HepG2 (cell line): ENCODE results near the gene CNTNAP1. TPM values are rescaled to one million over a fixed set of nuclear protein-coding genes. Genes with fewer than 3 reads are reported as not detected.
A peak's percentile ranks its signal among the peaks of the same experiment; 100 is the strongest.

ENCODE experiments used
- ATF7 ChIP-seq, 2 experiments: fragments of 450-650 bp in 1 of 2; sonication (generic) in 1 of 2; formaldehyde crosslinking in 1 of 2; IDR thresholded peaks; 2 replicates each; pipeline versions ENCODE4 v1.4.0 to v1.6.1; 2016 to 2020; ENCODE audit warnings: antibody characterized with exemption in 1 of 2, mild to moderate bottlenecking in 1 of 2, missing genetic modification reagents in 1 of 2
- ETV5 ChIP-seq: IDR thresholded peaks from 2 replicates; pipeline ENCODE4 v1.6.1; 2018; ENCODE audit warnings: missing biosample characterization, missing genetic modification reagents, inconsistent platforms, borderline replicate concordance
- FOSL1 ChIP-seq: sonication (generic); formaldehyde crosslinking; IDR thresholded peaks from 2 replicates; pipeline ENCODE4 v1.9.0; 2021; ENCODE audit warnings: missing genetic modification reagents, borderline replicate concordance
- HOXD1 ChIP-seq: sonication (generic); formaldehyde crosslinking; IDR thresholded peaks from 2 replicates; pipeline ENCODE4 v1.5.0; 2020; ENCODE audit warnings: missing genetic modification reagents
- PHF8 ChIP-seq: sonication (generic); formaldehyde crosslinking; IDR thresholded peaks from 2 replicates; pipeline ENCODE4 v1.5.0; 2020; ENCODE audit warnings: missing genetic modification reagents
- RORA ChIP-seq: sonication (generic); formaldehyde crosslinking; IDR thresholded peaks from 2 replicates; pipeline ENCODE4 v1.5.0; 2020; ENCODE audit warnings: mild to moderate bottlenecking, missing genetic modification reagents, moderate library complexity
- SOX5 ChIP-seq: IDR thresholded peaks from 2 replicates; pipeline ENCODE4 v1.6.1; 2016; ENCODE audit warnings: borderline replicate concordance
- ZMYM3 ChIP-seq: sonication (generic); formaldehyde crosslinking; IDR thresholded peaks from 2 replicates; pipeline ENCODE4 v1.5.1; 2020; ENCODE audit warnings: mild to moderate bottlenecking, missing genetic modification reagents
- ZNF101 ChIP-seq: sonication (generic); formaldehyde crosslinking; IDR thresholded peaks from 2 replicates; pipeline ENCODE4 v1.4.0; 2020; ENCODE audit warnings: mild to moderate bottlenecking, low read depth, missing genetic modification reagents, borderline replicate concordance
- ZNF256 ChIP-seq: sonication (generic); formaldehyde crosslinking; conservative IDR thresholded peaks from 2 replicates; pipeline ENCODE4 v1.4.0; 2020; ENCODE audit warnings: missing genetic modification reagents
- ZNF335 ChIP-seq: sonication (generic); formaldehyde crosslinking; IDR thresholded peaks from 2 replicates; pipeline ENCODE4 v1.4.0; 2020; ENCODE audit warnings: missing genetic modification reagents
- ZNF619 ChIP-seq: sonication (generic); formaldehyde crosslinking; IDR thresholded peaks from 2 replicates; pipeline ENCODE4 v1.4.0; 2020; ENCODE audit warnings: mild to moderate bottlenecking, missing genetic modification reagents
- ZSCAN31 ChIP-seq: sonication (generic); formaldehyde crosslinking; IDR thresholded peaks from 2 replicates; pipeline ENCODE4 v1.5.0; 2020; ENCODE audit warnings: low read depth, mild to moderate bottlenecking, missing genetic modification reagents
- polyA plus RNA-seq, 8 experiments: library from polyadenylated mRNA; depleted of rRNA in 3 of 8; stranded (reverse) in 7 of 8; unstranded in 1 of 8; fragments of >200 nt; fragmentation: Illumina TruSeq in 4 of 8; extraction: Trizol in 4 of 8; gene quantifications; 2 replicates each; pipeline versions ENCODE4 v1.2.1 to v1.2.3, GENCODE V29; 2011 to 2016; ENCODE audit warnings: low read depth in 4 of 8, missing spikeins in 1 of 8, mixed read lengths in 1 of 8; ENCODE audit not compliant: insufficient read depth in 1 of 8
- total RNA-seq, 5 experiments: library from RNA; depleted of rRNA; stranded (reverse); fragments of >200 nt; fragmentation: Illumina TruSeq; extraction: Trizol; gene quantifications; 2 replicates each; pipeline ENCODE4 v1.2.3, GENCODE V29; 2016; ENCODE audit warnings: low read depth in 1 of 5
- TF ChIP-seq, protein P1 (sequence below): sonication (generic); formaldehyde crosslinking; IDR thresholded peaks from 2 replicates; pipeline ENCODE4 v1.9.0; 2021; ENCODE audit warnings: missing genetic modification reagents, mild to moderate bottlenecking, borderline replicate concordance
- TF ChIP-seq, protein P2 (sequence below): sonication (generic); formaldehyde crosslinking; IDR thresholded peaks from 2 replicates; pipeline ENCODE4 v1.8.1; 2023; ENCODE audit warnings: missing genetic modification reagents, inconsistent platforms, borderline replicate concordance
- TF ChIP-seq, protein P3 (sequence below): sonication (generic); formaldehyde crosslinking; IDR thresholded peaks from 2 replicates; pipeline ENCODE4 v1.8.1; 2023; ENCODE audit warnings: mild to moderate bottlenecking, inconsistent platforms, moderate library complexity, missing genetic modification reagents, borderline replicate concordance
- TF ChIP-seq, protein P4 (sequence below): sonication (generic); formaldehyde crosslinking; IDR thresholded peaks from 2 replicates; pipeline ENCODE4 v1.5.1; 2020; ENCODE audit warnings: mild to moderate bottlenecking, missing genetic modification reagents, borderline replicate concordance

CNTNAP1 gene
- total and polyA plus RNA-seq, 2 of the 13 experiments (the other 11 are each of a cell fraction or from before 2014, with no cell fraction given): 4.5 to 7.7 TPM

DNA sequence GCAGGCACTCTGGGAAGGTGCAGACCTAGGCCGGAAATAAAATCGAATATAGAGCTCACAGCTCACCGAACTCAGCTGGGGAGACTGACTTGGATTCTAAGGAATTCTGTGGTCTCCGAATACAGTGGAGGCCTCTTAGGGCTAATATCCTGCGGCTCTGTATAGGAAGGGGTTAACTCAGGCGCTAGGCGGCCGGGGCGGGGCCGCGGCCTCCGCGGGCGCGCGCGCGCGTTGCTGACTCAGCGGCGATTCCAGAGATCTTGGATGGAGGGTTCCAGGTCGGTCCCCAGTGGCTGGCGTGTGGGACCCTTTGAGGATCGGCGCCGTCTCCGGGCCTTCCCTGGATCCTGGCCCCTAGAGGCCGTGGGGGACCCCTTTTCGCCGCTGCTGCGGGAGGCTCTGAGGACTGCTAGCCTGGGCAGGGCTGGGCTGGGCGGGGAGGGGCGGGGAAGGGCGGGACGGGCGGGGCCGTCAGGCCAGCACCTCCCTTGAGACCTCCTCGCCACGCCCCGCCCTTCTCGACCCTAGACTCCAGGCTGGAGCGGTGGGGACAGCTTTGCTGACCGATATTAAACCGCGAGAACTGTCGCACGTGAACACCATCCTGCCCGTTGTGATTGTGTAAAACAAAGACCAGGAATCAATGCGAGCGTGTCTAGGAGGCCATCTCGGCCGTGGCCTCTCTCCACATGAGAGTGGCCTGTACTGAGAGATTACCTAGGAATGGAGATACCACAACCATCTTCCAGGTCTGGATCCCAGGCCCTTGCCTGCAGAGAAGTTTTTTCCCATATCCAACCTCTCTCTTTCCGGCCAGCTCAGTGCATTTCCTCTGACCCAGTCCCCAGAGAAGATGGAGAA is 4.2 kb upstream of the CNTNAP1 start (continued):
- TF ChIP-seq ZNF256 (CRISPR knock-in tag) (0 out of 2 replicates have a peak, but pooled peaks have one; percentile 16), SOX5 (CRISPR knock-in tag) (peak; percentile 95), ATF7 (IDR thresholded peaks at IDR 0.05) (no peak), ATF7 (CRISPR knock-in tag; IDR thresholded peaks at IDR 0.05) (no peak), RORA (no peak), PHF8 (CRISPR knock-in tag) (peak; percentile 71), ZMYM3 (CRISPR knock-in tag) (0 out of 2 replicates have a peak, but pooled peaks have one; percentile 31), ZNF335 (CRISPR knock-in tag) (no peak), ZSCAN31 (CRISPR knock-in tag) (no peak), HOXD1 (CRISPR knock-in tag) (no peak; the same call in none of the 2 replicates), ETV5 (peak; percentile 61; the same call in 1 of the 2 replicates), FOSL1 (CRISPR knock-in tag) (no peak; the same call in 1 of the 2 replicates), ZNF101 (CRISPR knock-in tag) (no peak), ZNF619 (no peak)
- TF ChIP-seq, protein P1, sequence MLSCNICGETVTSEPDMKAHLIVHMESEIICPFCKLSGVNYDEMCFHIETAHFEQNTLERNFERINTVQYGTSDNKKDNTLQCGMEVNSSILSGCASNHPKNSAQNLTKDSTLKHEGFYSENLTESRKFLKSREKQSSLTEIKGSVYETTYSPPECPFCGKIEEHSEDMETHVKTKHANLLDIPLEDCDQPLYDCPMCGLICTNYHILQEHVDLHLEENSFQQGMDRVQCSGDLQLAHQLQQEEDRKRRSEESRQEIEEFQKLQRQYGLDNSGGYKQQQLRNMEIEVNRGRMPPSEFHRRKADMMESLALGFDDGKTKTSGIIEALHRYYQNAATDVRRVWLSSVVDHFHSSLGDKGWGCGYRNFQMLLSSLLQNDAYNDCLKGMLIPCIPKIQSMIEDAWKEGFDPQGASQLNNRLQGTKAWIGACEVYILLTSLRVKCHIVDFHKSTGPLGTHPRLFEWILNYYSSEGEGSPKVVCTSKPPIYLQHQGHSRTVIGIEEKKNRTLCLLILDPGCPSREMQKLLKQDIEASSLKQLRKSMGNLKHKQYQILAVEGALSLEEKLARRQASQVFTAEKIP (CRISPR knock-in tag): no peak
- TF ChIP-seq, protein P2, sequence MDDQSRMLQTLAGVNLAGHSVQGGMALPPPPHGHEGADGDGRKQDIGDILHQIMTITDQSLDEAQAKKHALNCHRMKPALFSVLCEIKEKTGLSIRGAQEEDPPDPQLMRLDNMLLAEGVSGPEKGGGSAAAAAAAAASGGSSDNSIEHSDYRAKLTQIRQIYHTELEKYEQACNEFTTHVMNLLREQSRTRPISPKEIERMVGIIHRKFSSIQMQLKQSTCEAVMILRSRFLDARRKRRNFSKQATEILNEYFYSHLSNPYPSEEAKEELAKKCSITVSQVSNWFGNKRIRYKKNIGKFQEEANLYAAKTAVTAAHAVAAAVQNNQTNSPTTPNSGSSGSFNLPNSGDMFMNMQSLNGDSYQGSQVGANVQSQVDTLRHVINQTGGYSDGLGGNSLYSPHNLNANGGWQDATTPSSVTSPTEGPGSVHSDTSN (CRISPR knock-in tag): 0 out of 2 replicates have a peak, but pooled peaks have one; percentile 30
- TF ChIP-seq, protein P3, sequence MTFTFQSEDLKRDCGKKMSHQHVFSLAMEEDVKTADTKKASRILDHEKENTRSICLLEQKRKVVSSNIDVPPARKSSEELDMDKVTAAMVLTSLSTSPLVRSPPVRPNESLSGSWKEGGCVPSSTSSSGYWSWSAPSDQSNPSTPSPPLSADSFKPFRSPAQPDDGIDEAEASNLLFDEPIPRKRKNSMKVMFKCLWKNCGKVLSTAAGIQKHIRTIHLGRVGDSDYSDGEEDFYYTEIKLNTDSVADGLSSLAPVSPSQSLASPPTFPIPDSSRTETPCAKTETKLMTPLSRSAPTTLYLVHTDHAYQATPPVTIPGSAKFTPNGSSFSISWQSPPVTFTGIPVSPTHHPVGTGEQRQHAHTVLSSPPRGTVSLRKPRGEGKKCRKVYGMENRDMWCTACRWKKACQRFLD (CRISPR knock-in tag): no peak
- TF ChIP-seq, protein P4, sequence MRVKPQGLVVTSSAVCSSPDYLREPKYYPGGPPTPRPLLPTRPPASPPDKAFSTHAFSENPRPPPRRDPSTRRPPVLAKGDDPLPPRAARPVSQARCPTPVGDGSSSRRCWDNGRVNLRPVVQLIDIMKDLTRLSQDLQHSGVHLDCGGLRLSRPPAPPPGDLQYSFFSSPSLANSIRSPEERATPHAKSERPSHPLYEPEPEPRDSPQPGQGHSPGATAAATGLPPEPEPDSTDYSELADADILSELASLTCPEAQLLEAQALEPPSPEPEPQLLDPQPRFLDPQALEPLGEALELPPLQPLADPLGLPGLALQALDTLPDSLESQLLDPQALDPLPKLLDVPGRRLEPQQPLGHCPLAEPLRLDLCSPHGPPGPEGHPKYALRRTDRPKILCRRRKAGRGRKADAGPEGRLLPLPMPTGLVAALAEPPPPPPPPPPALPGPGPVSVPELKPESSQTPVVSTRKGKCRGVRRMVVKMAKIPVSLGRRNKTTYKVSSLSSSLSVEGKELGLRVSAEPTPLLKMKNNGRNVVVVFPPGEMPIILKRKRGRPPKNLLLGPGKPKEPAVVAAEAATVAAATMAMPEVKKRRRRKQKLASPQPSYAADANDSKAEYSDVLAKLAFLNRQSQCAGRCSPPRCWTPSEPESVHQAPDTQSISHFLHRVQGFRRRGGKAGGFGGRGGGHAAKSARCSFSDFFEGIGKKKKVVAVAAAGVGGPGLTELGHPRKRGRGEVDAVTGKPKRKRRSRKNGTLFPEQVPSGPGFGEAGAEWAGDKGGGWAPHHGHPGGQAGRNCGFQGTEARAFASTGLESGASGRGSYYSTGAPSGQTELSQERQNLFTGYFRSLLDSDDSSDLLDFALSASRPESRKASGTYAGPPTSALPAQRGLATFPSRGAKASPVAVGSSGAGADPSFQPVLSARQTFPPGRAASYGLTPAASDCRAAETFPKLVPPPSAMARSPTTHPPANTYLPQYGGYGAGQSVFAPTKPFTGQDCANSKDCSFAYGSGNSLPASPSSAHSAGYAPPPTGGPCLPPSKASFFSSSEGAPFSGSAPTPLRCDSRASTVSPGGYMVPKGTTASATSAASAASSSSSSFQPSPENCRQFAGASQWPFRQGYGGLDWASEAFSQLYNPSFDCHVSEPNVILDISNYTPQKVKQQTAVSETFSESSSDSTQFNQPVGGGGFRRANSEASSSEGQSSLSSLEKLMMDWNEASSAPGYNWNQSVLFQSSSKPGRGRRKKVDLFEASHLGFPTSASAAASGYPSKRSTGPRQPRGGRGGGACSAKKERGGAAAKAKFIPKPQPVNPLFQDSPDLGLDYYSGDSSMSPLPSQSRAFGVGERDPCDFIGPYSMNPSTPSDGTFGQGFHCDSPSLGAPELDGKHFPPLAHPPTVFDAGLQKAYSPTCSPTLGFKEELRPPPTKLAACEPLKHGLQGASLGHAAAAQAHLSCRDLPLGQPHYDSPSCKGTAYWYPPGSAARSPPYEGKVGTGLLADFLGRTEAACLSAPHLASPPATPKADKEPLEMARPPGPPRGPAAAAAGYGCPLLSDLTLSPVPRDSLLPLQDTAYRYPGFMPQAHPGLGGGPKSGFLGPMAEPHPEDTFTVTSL (CRISPR knock-in tag): peak; percentile 56; the same call in 1 of the 2 replicates
